CD14-positive monocyte (primary cell): ENCODE results near the gene SLC22A24. TPM values are rescaled to one million over a fixed set of nuclear protein-coding genes. Genes with fewer than 3 reads are reported as not detected.

Source experiments
- DNase-seq, 3 donors: peaks; one replicate each; pipeline ENCODE4 v3.0.0-alpha.2; 2011 to 2022
- H2AFZ ChIP-seq: 2 replicates; pipeline ENCODE4 v1.6.0; 2012; ENCODE audit warnings: mild to moderate bottlenecking, low read depth, low read length, inconsistent platforms; ENCODE audit not compliant: insufficient read depth, poor library complexity, severe bottlenecking
- H3K27ac ChIP-seq, 2 donors: 1 replicate in 1 of 2; 2 replicates in 1 of 2; pipeline ENCODE4 v1.5.1; 2012 to 2013; ENCODE audit warnings: low read length in 2 of 2, control low read depth in 1 of 2, inconsistent platforms in 1 of 2, low read depth in 1 of 2, mild to moderate bottlenecking in 1 of 2
- H3K27me3 ChIP-seq, 2 donors: one replicate each; pipeline versions ENCODE4 v1.6.0 to v1.6.1; 2011 to 2013; ENCODE audit warnings: low read length in 2 of 2; ENCODE audit not compliant: control insufficient read depth in 2 of 2, insufficient read depth in 2 of 2
- H3K36me3 ChIP-seq, 2 donors: replicated peaks in 1 of 2; 1 replicate in 1 of 2; 2 replicates in 1 of 2; pipeline versions ENCODE4 v1.5.1 to v1.6.1; 2012 to 2013; ENCODE audit warnings: low read length in 2 of 2, control low read depth in 1 of 2, inconsistent platforms in 1 of 2, mild to moderate bottlenecking in 1 of 2; ENCODE audit not compliant: insufficient read depth in 2 of 2, control insufficient read depth in 1 of 2
- H3K4me1 ChIP-seq, 2 donors: 1 replicate in 1 of 2; 2 replicates in 1 of 2; pipeline versions ENCODE4 v1.5.1 to v1.6.1; 2012 to 2013; ENCODE audit warnings: low read length in 2 of 2, control low read depth in 1 of 2, inconsistent platforms in 1 of 2, mild to moderate bottlenecking in 1 of 2, moderate library complexity in 1 of 2; ENCODE audit not compliant: insufficient read depth in 2 of 2, control insufficient read depth in 1 of 2
- H3K4me2 ChIP-seq: replicated peaks from 2 replicates; pipeline ENCODE3; 2012; ENCODE audit warnings: low read length, moderate library complexity, mild to moderate bottlenecking; ENCODE audit not compliant: poor library complexity, severe bottlenecking; ENCODE audit errors: extremely low read depth
- H3K4me3 ChIP-seq, 3 experiments: fragments of 200-600 bp in 1 of 3; sonication (generic) in 1 of 3; replicated peaks in 1 of 3; 1 replicate in 2 of 3; 2 replicates in 1 of 3; pipeline ENCODE4 v1.5.1; 2011 to 2013; ENCODE audit warnings: low read length in 3 of 3, mild to moderate bottlenecking in 3 of 3, control low read depth in 2 of 3, low read depth in 2 of 3, inconsistent platforms in 1 of 3, moderate library complexity in 1 of 3
- H3K79me2 ChIP-seq: 2 replicates; pipeline ENCODE4 v1.6.0; 2012; ENCODE audit warnings: mild to moderate bottlenecking, control low read depth, inconsistent platforms, low read length, moderate library complexity; ENCODE audit not compliant: insufficient read depth
- H3K9ac ChIP-seq: 2 replicates; pipeline ENCODE4 v1.6.0; 2017; ENCODE audit warnings: low read length, mild to moderate bottlenecking; ENCODE audit not compliant: insufficient read depth, poor library complexity, severe bottlenecking
- H3K9me3 ChIP-seq, 2 donors: replicated peaks in 1 of 2; 1 replicate in 1 of 2; 2 replicates in 1 of 2; pipeline versions ENCODE4 v1.5.1 to v1.6.1; 2012 to 2013; ENCODE audit warnings: low read length in 2 of 2, control low read depth in 1 of 2; ENCODE audit not compliant: control insufficient read depth in 1 of 2, insufficient read depth in 1 of 2
- H4K20me1 ChIP-seq: 2 replicates; pipeline ENCODE4 v1.6.0; 2012; ENCODE audit warnings: mild to moderate bottlenecking, low read length, control low read depth, moderate library complexity; ENCODE audit not compliant: insufficient read depth
- H3K27ac Mint-ChIP-seq, 7 donors: one replicate each; pipeline ENCODE4 v1.8.0; 2020; ENCODE audit warnings: mild to moderate bottlenecking in 7 of 7, mixed read lengths in 7 of 7, moderate library complexity in 6 of 7, inconsistent platforms in 2 of 7
- H3K27me3 Mint-ChIP-seq, 3 donors: one replicate each; pipeline ENCODE4 v1.8.0; 2021 to 2022; ENCODE audit warnings: low read depth in 3 of 3, mild to moderate bottlenecking in 3 of 3, mixed read lengths in 3 of 3, moderate library complexity in 3 of 3, inconsistent platforms in 1 of 3
- H3K36me3 Mint-ChIP-seq, 2 donors: one replicate each; pipeline ENCODE4 v1.8.0; 2020; ENCODE audit warnings: mixed read lengths in 2 of 2, inconsistent platforms in 1 of 2, mild to moderate bottlenecking in 1 of 2
- H3K4me1 Mint-ChIP-seq: one replicate; pipeline ENCODE4 v1.8.0; 2020; ENCODE audit warnings: mild to moderate bottlenecking, mixed read lengths
- H3K4me3 Mint-ChIP-seq, 2 donors: one replicate each; pipeline ENCODE4 v1.8.0; 2020; ENCODE audit warnings: mild to moderate bottlenecking in 2 of 2, mixed read lengths in 2 of 2, moderate library complexity in 1 of 2
- H3K9me3 Mint-ChIP-seq, 7 donors: one replicate each; pipeline ENCODE4 v1.8.0; 2020 to 2022; ENCODE audit warnings: mixed read lengths in 7 of 7, mild to moderate bottlenecking in 6 of 7, moderate library complexity in 6 of 7, inconsistent platforms in 2 of 7
- WGBS: methylation state at CpG from one replicate; pipeline ENCODE4 v1.1.5; 2013; ENCODE audit warnings: missing lambda C conversion rate; ENCODE audit not compliant: insufficient coverage; 5-methylcytosine and 5-hydroxymethylcytosine counted together
- intact Hi-C, 2 donors: fragments of 100-400 bp; cut with micrococcal nuclease; formaldehyde crosslinking; loops; one replicate each; pipeline versions ENCODE4 v1.15.0 to v1.15.1; 2023
- polyA plus RNA-seq, 3 donors: library from polyadenylated mRNA; depleted of rRNA in 1 of 3; unstranded in 2 of 3; stranded (reverse) in 1 of 3; fragments of 300-500 nt in 2 of 3; fragments of >200 nt in 1 of 3; fragmentation: Illumina TruSeq in 2 of 3; gene quantifications; 1 replicate in 2 of 3; 2 replicates in 1 of 3; pipeline ENCODE4 v1.2.3, GENCODE V29; 2012 to 2021
- TF ChIP-seq, protein P1 (sequence below): fragments of 200-600 bp; IDR thresholded peaks from one replicate; pipeline ENCODE4 v1.8.0; 2022; ENCODE audit warnings: antibody characterized with exemption, mild to moderate bottlenecking

The SLC22A24 gene
- polyA plus RNA-seq, 3 donors = not detected

DNA sequence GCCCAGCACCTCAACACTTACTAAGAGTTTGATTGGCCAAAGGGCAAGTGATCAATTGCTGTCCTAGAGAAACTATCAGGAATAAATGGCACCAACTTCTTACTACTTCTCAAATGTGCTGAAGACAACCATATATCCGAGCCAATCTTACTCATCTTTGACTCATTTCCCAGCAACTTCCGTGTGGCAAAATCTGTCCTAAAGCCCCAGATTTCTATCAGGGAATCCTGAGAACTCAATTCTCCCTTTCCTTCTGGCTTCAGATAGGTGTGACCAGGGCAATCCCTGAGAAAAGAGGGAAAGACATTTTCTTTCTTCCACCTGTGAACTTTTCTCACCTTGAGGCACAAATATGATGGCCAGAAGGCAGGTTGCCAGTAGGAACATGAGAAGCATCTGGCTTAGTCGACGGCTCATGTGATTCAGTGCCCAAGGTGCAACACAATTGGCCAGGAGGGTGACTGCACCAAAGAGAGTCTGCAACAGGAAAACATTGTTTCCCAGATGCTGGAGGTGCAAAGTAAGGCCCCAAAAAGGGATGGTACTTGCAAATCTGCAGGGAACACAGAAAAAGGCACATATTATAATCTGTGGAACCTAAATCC lies 21.8 kb upstream of the SLC22A24 start:
- Histone ChIP-seq H3K9ac (no peak overlapping the region), H3K4me2 (no peak overlapping the region), H3K27ac (no peak overlapping the region), H3K4me3 (no peak overlapping the region), H3K79me2 (no peaks in the 10 kb centered on the region), H3K4me1 (no peaks in the 10 kb centered on the region), H4K20me1 (no peaks in the 10 kb centered on the region), H3K9me3 (no peaks in the 10 kb centered on the region), H3K36me3 (no peaks in the 10 kb centered on the region), H2AFZ (no peak overlapping the region), H3K27me3 (peaks cover 7 to 12% of the 10 kb centered on the region in 2 donors)
- Mint-ChIP-seq H3K27ac (no peak overlapping the region), H3K4me3 (no peak overlapping the region), H3K36me3 (no peaks in the 10 kb centered on the region), H3K27me3 (peaks cover 17 to 38% (median 23%) of the 10 kb centered on the region in 3 donors), H3K9me3 (peaks cover 0 to 1% (median 0%) of the 10 kb centered on the region in 7 donors), H3K4me1 (no peaks in the 10 kb centered on the region)
- 95% methylated on average over 4 of the region's 4 CpGs for WGBS
- intact Hi-C loops = no loop called here
- TF ChIP-seq, protein P1, sequence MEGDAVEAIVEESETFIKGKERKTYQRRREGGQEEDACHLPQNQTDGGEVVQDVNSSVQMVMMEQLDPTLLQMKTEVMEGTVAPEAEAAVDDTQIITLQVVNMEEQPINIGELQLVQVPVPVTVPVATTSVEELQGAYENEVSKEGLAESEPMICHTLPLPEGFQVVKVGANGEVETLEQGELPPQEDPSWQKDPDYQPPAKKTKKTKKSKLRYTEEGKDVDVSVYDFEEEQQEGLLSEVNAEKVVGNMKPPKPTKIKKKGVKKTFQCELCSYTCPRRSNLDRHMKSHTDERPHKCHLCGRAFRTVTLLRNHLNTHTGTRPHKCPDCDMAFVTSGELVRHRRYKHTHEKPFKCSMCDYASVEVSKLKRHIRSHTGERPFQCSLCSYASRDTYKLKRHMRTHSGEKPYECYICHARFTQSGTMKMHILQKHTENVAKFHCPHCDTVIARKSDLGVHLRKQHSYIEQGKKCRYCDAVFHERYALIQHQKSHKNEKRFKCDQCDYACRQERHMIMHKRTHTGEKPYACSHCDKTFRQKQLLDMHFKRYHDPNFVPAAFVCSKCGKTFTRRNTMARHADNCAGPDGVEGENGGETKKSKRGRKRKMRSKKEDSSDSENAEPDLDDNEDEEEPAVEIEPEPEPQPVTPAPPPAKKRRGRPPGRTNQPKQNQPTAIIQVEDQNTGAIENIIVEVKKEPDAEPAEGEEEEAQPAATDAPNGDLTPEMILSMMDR = no peak
- no peak for DNase-seq

DNA sequence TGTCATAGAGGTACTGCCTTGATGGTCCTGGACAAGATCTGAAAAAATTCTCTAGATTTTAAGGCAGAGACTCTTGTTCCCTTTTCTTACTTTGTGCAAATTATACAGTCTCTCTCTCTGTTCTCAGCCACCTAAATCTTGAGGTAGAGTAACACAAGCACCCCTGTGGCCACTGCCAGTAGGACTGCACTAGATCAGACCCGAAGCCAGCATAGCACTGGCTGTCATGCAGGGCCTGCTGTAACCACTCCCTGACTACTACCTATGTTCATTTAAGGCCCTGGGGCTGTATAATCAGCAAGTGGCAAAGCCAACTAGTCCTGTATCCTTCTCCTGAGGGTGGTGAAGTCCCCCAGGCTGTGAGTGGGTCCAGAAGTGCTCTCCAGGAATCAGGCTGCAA lies 11.8 kb upstream of the SLC22A24 start:
- no peak overlapping the region for H3K4me3 ChIP-seq
- Mint-ChIP-seq H3K4me3 (no peak overlapping the region), H3K27ac (no peak overlapping the region), H3K9me3 (peaks cover 2 to 13% (median 4%) of the 10 kb centered on the region in 7 donors), H3K4me1 (no peaks in the 10 kb centered on the region), H3K36me3 (no peaks in the 10 kb centered on the region), H3K27me3 (peaks cover 4 to 21% (median 5%) of the 10 kb centered on the region in 3 donors)
- no peaks in the 10 kb centered on the region for H3K4me1 ChIP-seq
- DNase-seq = no peak
- intact Hi-C loops = no loop called here
- H3K27me3 ChIP-seq = no peaks in the 10 kb centered on the region
- WGBS = no CpG with 5 or more reads among the region's 1 CpG
- no peak overlapping the region for H3K4me2 ChIP-seq
- no peaks in the 10 kb centered on the region for H3K9me3 ChIP-seq
- no peaks in the 10 kb centered on the region for H4K20me1 ChIP-seq
- no peak overlapping the region for H3K9ac ChIP-seq
- H3K27ac ChIP-seq = no peak overlapping the region
- H3K36me3 ChIP-seq = no peaks in the 10 kb centered on the region
- TF ChIP-seq, protein P1 = no peak
- H2AFZ ChIP-seq = no peak overlapping the region
- no peaks in the 10 kb centered on the region for H3K79me2 ChIP-seq
